Measurements from ENCODE around the gene TOMM40.
"Not testable (repeated sequence)": the region's sequence is repeated elsewhere in the genome, so short reads cannot be mapped to it uniquely, and the experiment has no call there.

Gene TOMM40

DNA sequence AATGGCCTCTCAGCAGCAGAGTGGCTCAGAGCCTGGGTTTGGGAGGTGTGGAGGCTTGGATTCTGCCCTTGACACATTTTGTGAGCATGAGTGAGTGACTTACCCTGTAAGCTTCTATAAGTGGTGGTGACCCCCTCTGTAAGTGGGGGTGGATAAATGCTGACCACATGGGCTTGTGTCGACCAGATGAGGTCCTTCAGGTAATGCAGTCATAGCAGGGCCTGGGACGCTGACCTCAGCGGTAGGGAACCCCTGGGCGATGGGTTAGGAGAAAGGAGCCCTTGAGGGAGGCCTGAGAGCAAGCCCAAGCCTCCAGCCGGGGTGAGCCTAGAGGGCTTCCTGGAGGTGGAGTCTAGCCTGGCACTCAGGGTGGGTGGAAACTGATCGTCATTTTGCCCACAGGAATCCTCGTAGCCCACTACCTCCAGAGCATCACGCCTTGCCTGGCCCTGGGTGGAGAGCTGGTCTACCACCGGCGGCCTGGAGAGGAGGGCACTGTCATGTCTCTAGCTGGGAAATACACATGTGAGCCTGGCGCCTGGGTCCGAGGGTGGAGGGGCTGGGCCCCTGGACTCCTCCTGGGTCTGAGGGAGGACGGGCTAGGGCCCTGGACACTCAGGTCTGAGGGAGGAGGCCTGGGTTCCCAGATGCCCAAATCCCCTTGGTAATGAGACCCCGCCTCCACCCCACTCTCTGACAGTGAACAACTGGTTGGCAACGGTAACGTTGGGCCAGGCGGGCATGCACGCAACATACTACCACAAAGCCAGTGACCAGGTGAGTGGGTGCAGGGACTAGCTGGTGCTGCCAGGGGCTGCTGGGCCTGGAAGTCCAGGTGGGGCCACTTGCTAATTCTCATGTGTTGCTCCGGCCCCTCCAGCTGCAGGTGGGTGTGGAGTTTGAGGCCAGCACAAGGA, 9.5 kb downstream of the TOMM40 start:
- no peak for DNase-seq

- no peak for DNase-seq
Observed at GRCh38 chr19:44903216-44903601, 12.2 kb downstream of the TOMM40 start.

DNA sequence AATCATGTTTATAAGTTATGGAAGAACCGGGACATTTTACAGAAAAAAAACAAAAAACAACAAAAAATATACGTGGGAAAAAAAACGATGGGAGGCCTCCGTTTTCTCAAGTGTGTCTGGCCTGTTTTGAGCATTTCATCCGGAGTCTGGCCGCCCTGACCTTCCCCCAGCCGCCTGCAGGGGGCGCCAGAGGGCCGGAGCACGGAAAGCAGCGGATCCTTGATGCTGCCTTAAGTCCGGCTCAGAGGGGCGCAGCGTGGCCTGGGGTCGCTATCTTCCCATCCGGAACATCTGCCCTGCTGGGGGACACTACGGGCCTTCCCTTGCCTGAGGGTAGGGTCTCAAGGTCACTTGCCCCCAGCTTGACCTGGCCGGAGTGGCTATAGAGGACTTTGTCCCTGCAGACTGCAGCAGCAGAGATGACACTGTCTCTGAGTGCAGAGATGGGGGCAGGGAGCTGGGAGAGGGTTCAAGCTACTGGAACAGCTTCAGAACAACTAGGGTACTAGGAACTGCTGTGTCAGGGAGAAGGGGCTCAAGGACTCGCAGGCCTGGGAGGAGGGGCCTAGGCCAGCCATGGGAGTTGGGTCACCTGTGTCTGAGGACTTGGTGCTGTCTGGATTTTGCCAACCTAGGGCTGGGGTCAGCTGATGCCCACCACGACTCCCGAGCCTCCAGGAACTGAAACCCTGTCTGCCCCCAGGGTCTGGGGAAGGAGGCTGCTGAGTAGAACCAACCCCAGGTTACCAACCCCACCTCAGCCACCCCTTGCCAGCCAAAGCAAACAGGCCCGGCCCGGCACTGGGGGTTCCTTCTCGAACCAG, 12.8 kb downstream of the TOMM40 start:
- DNase-seq, result peak; percentile 69

DNA sequence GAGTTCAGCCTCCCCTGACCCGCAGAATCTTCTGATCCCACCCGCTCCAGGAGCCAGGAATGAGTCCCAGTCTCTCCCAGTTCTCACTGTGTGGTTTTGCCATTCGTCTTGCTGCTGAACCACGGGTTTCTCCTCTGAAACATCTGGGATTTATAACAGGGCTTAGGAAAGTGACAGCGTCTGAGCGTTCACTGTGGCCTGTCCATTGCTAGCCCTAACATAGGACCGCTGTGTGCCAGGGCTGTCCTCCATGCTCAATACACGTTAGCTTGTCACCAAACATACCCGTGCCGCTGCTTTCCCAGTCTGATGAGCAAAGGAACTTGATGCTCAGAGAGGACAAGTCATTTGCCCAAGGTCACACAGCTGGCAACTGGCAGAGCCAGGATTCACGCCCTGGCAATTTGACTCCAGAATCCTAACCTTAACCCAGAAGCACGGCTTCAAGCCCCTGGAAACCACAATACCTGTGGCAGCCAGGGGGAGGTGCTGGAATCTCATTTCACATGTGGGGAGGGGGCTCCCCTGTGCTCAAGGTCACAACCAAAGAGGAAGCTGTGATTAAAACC, 13.5 kb downstream of the TOMM40 start:
- no peak for DNase-seq

DNA sequence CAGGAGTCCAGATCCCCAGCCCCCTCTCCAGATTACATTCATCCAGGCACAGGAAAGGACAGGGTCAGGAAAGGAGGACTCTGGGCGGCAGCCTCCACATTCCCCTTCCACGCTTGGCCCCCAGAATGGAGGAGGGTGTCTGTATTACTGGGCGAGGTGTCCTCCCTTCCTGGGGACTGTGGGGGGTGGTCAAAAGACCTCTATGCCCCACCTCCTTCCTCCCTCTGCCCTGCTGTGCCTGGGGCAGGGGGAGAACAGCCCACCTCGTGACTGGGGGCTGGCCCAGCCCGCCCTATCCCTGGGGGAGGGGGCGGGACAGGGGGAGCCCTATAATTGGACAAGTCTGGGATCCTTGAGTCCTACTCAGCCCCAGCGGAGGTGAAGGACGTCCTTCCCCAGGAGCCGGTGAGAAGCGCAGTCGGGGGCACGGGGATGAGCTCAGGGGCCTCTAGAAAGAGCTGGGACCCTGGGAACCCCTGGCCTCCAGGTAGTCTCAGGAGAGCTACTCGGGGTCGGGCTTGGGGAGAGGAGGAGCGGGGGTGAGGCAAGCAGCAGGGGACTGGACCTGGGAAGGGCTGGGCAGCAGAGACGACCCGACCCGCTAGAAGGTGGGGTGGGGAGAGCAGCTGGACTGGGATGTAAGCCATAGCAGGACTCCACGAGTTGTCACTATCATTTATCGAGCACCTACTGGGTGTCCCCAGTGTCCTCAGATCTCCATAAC, 14.5 kb downstream of the TOMM40 start, which contains the start of gene APOE:
APOE (plus strand) TSS at position 360 of the 724 bp plus-strand sequence. CDS start 829 bp downstream, outside the sequence.
- no peak for DNase-seq

DNA sequence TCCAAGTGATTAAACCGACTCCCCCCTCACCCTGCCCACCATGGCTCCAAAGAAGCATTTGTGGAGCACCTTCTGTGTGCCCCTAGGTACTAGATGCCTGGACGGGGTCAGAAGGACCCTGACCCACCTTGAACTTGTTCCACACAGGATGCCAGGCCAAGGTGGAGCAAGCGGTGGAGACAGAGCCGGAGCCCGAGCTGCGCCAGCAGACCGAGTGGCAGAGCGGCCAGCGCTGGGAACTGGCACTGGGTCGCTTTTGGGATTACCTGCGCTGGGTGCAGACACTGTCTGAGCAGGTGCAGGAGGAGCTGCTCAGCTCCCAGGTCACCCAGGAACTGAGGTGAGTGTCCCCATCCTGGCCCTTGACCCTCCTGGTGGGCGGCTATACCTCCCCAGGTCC, 16.6 kb downstream of the TOMM40 start:
- DNase-seq, result no peak

DNA sequence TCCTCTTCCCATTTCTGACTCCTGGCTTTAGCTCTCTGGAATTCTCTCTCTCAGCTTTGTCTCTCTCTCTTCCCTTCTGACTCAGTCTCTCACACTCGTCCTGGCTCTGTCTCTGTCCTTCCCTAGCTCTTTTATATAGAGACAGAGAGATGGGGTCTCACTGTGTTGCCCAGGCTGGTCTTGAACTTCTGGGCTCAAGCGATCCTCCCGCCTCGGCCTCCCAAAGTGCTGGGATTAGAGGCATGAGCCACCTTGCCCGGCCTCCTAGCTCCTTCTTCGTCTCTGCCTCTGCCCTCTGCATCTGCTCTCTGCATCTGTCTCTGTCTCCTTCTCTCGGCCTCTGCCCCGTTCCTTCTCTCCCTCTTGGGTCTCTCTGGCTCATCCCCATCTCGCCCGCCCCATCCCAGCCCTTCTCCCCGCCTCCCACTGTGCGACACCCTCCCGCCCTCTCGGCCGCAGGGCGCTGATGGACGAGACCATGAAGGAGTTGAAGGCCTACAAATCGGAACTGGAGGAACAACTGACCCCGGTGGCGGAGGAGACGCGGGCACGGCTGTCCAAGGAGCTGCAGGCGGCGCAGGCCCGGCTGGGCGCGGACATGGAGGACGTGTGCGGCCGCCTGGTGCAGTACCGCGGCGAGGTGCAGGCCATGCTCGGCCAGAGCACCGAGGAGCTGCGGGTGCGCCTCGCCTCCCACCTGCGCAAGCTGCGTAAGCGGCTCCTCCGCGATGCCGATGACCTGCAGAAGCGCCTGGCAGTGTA, 17.2 kb downstream of the TOMM40 start:
- no peak for DNase-seq

- no peak for DNase-seq
Observed at GRCh38 chr19:44908836-44909261, 17.8 kb downstream of the TOMM40 start.

DNA sequence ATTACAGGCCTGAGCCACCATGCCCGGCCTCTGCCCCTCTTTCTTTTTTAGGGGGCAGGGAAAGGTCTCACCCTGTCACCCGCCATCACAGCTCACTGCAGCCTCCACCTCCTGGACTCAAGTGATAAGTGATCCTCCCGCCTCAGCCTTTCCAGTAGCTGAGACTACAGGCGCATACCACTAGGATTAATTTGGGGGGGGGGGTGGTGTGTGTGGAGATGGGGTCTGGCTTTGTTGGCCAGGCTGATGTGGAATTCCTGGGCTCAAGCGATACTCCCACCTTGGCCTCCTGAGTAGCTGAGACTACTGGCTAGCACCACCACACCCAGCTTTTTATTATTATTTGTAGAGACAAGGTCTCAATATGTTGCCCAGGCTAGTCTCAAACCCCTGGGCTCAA, 18.7 kb downstream of the TOMM40 start:
- no peak for DNase-seq

GRCh38 chr19:44911896-44912295, 20.8 kb downstream of the TOMM40 start:
- DNase-seq, result not testable (repeated sequence)

GRCh38 chr19:44912854-44913253, 21.8 kb downstream of the TOMM40 start:
- no peak for DNase-seq

GRCh38 chr19:44913512-44914432, 22.7 kb downstream of the TOMM40 start:
- not testable (repeated sequence) for DNase-seq

GRCh38 chr19:44914433-44915206, 23.6 kb downstream of the TOMM40 start, which contains the start of gene APOC1:
Gene APOC1, plus strand, starts transcription at chr19:44914608. Its CDS starts 284 bp downstream, at chr19:44914892.
- DNase-seq, result peak; percentile 69

DNA sequence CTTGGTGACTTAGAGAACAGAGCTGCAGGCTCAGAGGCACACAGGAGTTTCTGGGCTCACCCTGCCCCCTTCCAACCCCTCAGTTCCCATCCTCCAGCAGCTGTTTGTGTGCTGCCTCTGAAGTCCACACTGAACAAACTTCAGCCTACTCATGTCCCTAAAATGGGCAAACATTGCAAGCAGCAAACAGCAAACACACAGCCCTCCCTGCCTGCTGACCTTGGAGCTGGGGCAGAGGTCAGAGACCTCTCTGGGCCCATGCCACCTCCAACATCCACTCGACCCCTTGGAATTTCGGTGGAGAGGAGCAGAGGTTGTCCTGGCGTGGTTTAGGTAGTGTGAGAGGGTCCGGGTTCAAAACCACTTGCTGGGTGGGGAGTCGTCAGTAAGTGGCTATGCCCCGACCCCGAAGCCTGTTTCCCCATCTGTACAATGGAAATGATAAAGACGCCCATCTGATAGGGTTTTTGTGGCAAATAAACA, 33.2 kb downstream of the TOMM40 start:
- DNase-seq, result no peak

- DNase-seq, result no peak
Observed at GRCh38 chr19:44925114-44925891, 34.2 kb downstream of the TOMM40 start.

GRCh38 chr19:44926245-44927077, 35.4 kb downstream of the TOMM40 start:
- DNase-seq, result not testable (repeated sequence)

DNA sequence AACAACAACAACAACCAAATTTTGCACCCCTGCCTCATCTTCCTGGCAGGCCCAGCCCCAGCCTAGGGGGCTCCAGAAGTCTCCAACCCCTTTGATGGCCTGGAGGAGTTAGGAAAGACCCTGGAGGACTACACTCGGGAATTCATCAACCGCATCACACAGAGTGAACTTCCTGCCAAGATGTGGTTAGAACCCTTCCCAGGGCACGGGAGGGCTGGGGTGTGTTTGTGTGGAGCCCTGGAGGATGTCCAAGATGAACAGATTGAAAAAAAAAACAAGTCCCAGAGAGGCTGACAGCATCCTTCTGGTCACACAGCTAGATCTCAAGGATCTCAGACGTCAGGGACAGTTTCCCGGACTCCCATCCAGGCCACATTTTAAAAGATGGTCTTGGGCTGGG, 36.7 kb downstream of the TOMM40 start:
- no peak for DNase-seq

DNA sequence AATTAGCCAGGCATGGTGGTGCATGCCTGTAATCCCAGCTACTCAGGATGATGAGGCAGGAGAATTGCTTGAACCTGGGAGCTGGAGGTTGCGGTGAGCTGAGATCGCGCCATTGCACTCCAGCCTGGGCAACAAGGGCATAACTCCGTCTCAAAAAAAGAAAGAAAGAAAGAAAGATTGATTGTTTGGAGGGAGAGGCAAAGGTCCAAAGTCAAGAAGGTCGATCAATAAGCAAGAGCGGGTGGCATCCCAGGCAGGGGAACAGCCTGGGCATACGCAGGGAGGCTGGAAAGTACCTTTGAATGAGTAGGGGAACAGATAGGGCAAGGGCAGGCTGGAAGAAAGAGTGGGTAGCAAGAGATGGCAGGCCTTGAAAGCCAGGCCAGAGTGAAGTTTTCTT, 39.0 kb downstream of the TOMM40 start:
- DNase-seq, result no peak
